RCC 7860 (cell line): ENCODE measurements around the gene ECHS1.
"Not testable (repeated sequence)": the region's sequence is repeated elsewhere in the genome, so short reads cannot be mapped to it uniquely, and the experiment has no call there.

Experiments used
- DNase-seq: peaks from one replicate; pipeline ENCODE4 v3.0.0-alpha.2; 2015; ENCODE audit warnings: low spot score
- FAIRE-seq: peaks from 2 replicates; lab custom pipeline; 2012; peaks lifted over from hg19 to GRCh38; lab: Jason Lieb, UNC

ECHS1 gene

GRCh38 chr10:133400624-133401424 lies 27.7 kb upstream of the ECHS1 start:
- FAIRE-seq (no peak), DNase-seq (no peak)

DNA sequence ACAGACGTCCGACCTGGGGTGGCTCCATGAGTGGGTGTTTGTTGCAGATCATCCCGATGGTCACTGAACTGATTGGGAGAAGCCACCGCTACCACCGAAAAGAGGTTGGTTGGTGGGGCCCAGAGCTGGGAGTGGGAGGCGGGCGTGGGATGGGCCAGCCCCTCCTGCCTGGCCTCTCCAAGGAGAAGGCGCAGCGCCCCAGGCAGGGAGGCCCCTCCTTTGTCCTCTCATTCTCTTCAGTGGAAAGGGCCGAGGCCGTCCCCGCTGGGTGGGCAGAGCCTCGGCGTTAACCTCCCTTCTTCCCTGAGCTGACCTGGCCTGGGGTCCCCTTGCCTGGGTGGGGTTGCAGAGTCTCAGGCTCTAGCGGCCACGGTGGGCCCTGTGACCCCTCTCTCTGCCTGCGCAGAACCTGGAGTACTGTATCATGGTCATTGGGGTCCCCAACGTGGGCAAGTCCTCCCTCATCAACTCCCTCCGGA lies 26.0 kb upstream of the ECHS1 start:
- no peak for DNase-seq
- no peak for FAIRE-seq

GRCh38 chr10:133397938-133398337 lies 24.8 kb upstream of the ECHS1 start:
- FAIRE-seq, result no peak
- no peak for DNase-seq

DNA sequence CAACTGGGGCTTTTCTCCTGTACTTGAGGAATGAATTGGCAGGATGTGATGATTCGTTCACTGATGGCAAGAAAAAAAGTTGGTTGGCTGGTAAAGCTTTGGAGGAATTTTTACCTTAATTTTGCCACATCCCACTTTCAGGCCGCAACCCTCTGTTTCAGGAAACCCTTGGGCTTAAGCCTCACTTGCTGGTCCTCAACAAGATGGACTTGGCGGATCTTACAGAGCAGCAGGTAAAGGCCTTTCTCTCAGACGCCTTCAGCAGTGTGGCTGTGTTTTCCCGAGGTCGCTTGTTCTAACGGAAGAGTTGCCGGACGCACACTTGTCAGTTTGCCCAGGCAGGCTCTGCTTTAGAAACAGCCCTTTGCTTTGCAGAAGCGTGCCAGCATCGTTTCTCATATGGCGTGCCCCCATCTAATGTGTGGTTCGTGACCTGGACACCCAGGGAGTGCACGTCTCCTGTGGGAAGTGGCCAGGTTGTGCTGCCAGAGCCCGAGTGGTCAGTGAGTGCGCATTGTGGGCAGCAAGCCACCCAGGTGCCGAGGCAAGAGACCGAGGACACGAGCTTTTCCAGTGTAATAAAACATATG lies 23.0 kb upstream of the ECHS1 start:
- DNase-seq (no peak), FAIRE-seq (no peak)

DNA sequence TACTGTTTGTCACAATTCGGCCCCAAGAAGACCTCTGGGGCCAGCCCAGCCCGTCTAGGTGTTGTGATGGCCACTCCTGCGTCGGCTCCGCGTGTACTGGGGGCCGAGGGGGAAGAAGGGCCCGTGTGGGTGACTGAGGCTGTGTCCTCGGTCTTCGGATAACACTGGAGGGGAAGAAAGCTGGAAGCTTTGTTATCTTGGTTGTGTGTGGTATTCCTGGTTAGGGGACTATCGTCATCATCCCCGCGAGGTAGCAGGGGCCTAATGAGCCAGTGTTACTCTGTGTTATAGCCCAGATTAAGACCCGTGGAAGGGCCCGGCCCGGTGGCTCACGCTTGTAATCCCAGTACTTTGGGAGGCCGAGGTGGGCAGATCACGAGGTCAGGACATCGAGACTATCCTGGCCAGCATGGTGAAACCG lies 21.7 kb upstream of the ECHS1 start:
- FAIRE-seq (no peak), DNase-seq (no peak)

DNA sequence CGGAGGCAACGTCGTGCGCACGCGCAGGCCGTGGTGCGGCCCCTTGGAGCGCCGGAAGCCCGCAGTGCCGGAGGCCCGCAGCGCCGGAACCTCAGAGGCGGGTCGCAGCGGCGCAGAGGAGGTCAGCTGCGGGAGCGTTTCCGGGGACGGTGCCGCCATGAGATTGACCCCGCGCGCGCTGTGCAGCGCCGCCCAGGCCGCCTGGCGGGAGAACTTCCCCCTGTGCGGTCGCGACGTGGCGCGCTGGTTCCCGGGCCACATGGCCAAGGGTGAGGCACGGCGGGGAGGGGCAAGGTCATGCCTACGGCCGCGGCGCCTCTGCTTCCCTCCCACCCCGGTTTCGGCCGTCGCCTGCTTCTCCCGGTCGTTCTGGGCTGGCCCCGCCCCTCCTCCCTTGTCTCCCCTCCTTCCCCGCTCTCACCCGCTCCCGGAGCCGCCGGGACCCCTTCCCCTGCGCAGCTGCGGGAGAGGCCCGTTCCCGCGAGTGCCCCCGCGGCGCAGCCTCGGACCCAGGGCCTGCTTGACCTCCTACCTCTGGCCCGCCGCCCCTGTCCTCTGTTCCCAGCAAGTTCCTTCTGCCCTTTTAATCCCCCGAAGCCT lies 21.0 kb upstream of the ECHS1 start, which contains the start of gene MTG1:
MTG1 (plus strand) TSS at position 94 of the 600 bp plus-strand sequence; CDS start at position 158, 64 bp downstream.
- no peak for FAIRE-seq
- DNase-seq, result peak; percentile 84

DNA sequence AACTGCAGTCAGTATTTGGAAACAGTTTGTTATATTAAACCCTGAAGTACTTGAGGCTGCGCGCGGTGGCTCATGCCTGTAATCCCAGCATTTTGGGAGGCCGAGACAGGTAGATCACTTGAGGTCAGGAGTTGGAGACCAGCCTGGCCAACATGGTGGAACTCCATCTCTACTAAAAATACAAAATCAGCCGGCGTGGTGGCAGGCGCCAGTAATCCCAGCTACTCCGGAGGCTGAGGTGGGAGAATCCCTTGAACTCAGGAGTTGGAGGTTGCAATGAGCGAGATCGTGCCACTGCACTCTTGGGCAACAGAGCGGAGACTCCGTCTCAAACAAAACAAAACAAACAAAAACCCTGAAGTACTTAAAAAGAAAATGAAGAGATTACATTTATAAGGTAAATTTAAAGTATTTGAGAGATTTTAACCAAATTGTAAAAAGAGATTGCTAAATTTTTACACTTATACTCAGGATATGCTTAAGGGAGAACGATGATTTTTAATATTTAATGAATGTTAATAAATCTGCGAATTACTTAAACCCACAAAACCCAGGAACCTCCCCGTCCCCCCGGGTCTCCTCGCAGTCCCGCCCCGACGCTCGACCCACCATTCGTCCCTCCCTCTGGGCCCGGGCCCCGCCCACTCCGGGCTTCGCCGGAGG lies 20.4 kb upstream of the ECHS1 start:
- FAIRE-seq (peak; percentile 5), DNase-seq (no peak)

DNA sequence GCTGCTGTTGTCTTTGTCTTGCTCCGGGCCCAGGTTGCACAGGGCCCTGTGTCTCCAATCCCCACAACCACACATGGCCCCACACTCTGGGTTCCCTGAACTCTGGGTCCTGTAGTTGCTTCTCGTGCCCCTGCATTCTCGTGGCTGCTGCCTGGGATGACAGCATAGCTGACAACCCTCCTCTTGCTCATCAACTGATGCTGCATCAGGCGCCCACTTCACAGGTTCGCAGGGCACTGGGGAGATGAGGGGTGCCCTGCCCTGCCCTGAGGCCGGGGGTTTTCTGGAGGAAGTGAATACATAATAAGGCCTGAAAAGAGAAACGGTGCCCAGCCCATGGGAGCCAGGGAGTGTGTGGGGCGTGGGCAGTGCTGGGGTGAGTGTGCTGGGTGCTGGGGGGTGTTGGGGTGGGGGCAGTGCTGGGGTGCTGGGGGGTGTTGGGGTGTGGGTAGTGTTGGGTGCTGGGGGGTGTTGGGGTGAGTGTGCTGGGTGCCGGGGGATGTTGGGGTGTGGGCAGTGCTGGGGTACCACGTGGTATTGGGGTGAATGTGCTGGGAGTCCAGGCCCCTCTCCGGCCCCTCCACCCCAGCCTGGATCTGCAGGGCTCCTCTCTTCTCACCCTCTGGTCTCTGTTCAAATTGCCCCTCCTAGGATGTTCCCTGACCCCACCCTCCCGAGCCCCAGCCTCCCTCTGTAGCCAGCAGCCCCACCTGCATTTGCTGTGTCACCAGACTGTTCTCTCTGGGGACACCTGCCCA lies 18.8 kb upstream of the ECHS1 start:
- DNase-seq, result no peak
- no peak for FAIRE-seq

- FAIRE-seq, result no peak
- no peak for DNase-seq
These were observed 18.1 kb upstream of the ECHS1 start for GRCh38 chr10:133391249-133391635.

GRCh38 chr10:133390597-133391248 lies 17.6 kb upstream of the ECHS1 start:
- DNase-seq (no peak), FAIRE-seq (no peak)

DNA sequence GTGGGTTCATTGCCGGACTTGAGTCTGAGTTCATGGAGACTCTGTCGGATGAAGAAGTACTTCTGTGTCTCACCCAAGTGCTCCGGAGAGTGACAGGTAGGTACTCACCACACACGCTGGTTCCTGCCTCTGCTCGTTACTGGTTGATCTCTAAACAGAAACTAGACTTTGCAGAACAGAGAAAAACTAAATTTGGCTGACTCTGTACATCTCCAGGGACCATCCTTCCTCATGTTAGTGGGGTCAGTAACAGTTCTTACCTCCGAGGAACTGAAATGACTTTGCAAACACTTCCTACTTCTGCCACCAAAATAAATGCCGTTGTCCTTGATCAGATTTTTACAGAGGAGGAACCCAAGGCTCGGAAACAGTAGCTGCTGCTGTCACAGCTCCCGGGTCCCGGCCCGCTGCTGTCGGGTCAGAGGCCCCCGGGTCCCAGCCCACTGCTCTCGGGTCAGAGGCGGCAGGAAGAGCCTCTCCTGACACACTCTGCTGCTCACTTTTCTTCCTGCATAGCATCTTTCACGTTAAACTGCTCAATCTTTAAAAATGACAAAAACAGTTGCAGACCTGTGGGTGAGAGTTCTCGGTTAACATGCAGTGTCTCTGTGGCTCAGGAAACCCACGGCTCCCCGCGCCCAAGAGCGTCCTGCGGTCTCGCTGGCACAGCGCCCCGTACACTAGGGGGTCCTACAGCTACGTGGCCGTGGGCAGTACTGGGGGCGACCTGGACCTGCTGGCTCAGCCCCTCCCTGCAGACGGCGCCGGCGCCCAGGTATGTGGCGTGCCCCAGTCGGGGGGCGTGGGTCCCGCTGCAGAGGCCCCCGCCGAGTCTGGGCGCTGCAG lies 16.0 kb upstream of the ECHS1 start:
- DNase-seq (no peak), FAIRE-seq (no peak)

DNA sequence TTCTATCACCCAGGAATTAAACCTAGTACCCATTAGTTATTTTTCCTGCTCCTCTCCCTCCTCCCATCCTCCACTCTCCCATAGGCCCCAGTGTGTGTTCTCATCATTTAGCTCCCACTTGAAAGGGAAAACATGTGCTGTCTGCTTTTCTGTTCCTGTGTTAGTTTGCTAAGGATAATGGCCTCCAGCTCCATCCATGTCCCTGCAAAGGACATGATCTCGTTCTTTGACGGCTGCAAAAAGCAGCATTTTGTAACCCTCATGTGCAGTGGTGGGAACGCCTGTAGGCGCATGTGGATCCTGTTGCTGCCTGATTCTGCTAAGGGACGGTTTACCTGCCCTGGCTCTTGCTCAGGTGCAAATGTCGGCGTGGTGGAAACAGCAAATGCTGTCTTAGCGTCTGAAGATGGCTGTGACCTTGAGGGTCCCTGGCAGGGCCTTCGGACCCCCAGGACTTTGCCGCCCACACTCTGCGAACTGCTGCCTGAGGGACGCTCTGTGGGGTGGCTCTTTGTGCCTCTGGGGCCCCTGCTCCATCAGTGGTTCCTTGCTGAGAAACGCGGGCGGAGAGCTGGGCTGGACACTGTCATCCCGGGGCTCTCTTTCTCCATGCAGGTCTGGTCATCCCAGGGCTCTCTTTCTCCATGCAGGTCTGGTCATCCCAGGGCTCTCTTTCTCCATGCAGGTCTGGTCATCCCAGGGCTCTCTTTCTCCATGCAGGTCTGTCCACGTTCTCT lies 15.2 kb upstream of the ECHS1 start:
- FAIRE-seq (no peak), DNase-seq (no peak)

- not testable (repeated sequence) for DNase-seq, FAIRE-seq
These were observed 13.8 kb upstream of the ECHS1 start for GRCh38 chr10:133386951-133387350.

- no peak for DNase-seq
- no peak for FAIRE-seq
These were observed 12.1 kb upstream of the ECHS1 start for GRCh38 chr10:133385214-133385613.

DNA sequence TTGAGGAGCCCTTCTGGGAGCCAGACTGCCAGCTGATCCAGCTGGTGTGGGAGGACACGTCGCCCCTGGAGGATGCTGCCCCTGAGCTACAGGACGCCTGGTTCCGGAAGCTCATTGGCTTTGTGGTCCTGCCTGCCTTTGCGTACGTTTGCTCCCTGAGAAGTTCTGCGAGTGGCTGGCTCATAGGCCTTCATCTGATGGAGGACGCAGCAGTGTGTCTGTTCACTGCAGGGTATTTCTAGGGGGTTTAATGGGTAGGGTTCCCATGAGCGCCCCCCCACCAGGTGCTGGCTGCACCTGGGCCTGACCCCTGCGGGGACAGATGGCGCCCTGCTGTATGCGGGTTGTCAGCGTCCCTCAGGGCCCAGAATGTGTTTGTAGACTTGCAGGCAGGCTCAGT lies 10.9 kb upstream of the ECHS1 start:
- DNase-seq (no peak), FAIRE-seq (no peak)

DNA sequence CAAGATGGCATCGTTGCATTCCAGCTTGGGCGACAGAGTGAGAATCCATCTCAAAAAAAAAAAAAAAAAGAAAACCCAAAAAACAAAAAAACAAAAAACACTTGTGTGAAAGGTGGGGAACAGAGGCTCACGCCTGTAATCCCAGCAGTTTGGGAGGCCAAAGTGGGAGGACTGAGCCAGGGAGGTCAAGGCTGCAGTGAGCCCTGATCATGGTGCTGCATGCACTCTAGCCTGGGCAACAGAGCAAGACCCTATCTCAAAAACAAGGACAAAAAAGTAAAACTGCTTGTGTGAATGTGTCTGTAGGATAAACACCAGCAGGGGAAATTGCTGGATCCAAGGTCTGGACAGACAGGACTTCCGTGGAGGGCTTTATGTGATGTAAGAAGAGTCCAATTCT lies 10.4 kb upstream of the ECHS1 start:
- DNase-seq (no peak), FAIRE-seq (no peak)

DNA sequence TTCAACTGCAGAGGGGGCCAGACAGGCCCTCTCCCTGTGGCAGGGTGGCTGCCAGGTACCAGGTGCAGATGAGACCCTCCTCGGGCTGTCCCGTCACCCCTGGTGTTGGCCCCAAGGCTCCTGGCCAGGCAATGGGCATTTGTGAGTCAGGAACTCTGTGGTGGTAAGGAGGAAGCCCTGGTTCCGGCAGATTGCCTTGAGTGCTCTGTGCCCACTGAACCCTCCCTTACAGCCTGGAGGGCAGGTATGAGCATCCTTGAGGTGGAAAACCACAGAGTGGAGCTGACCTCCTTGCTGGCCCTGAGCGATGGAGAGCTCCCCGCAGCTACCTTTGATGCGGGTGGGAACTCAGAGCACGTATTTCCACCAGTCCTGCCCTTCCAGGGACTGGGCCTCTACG lies 7.9 kb upstream of the ECHS1 start:
- FAIRE-seq (no peak), DNase-seq (no peak)

- DNase-seq (no peak), FAIRE-seq (no peak)
These were observed 6.9 kb upstream of the ECHS1 start for GRCh38 chr10:133379801-133380666.
